Activated naive CD4-positive, alpha-beta T cell treated with anti-CD3 and anti-CD28 coated beads, Interleukin-2, amount 50 U/mL, for 16 hours (primary cell): Measurements from ENCODE around the gene PKHD1.

Experiments
- DNase-seq: peaks from one replicate; pipeline ENCODE4 v3.0.0-alpha.2; 2020

Gene PKHD1

DNA sequence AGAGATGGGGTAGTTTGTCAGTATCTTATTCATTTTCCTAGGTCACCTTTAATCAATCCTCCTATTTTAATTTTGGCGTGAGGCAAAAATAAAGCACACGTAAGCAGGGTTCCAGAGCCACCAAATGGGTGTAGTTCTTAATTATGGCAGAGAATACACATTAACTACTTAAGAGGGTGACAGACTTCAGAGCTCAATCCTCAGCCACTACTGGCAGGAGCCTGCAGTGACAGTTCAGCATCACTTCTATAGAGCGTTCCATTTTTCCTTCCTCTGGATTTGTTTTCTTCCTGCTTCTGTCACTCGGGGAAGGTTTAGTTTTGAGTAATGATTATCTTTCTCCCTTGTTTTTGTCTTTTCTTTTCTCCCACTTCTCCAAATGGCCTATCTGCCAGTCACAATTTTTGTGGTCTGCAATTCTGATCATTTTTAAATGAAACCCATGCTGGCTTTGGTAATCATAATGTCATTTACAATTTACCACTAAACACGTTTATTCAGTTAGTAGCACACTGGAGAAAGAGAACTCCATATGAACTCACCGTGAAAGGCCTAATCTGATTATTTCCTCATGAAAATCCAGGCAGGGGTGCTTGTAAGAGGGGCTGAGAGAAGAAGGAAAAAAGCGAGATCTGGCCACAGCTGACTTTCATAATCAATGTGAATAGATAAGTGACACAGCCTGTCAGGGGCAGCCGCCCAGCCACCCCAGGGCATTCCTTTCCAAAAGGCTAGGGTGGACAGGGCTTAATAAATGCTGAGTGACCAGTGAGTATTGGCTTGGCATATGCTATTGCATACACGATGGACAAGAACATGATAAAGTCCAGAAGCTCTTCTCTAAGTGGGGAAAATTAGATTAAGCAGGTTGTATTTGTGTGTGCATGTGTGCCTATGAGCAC is 412.1 kb downstream of the PKHD1 start:
- DNase-seq = no peak

DNA sequence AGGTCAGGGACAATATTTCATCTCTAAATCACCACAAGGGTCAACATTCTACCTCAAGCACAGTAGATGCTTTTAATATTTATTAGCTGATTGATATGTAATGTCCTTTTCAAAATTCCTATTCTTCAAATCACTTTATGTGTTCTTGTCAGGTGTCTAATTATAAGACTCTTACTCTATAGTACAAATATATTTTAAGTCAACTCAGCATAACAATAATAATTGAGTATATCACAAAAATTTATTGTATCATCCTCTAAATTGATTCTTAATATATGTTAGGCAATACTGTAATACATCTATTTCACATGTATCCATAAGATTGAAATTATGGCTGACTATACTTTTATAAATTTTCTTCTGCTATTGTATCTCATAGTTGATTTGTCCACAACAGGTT is 423.9 kb downstream of the PKHD1 start:
- DNase-seq = no peak

DNA sequence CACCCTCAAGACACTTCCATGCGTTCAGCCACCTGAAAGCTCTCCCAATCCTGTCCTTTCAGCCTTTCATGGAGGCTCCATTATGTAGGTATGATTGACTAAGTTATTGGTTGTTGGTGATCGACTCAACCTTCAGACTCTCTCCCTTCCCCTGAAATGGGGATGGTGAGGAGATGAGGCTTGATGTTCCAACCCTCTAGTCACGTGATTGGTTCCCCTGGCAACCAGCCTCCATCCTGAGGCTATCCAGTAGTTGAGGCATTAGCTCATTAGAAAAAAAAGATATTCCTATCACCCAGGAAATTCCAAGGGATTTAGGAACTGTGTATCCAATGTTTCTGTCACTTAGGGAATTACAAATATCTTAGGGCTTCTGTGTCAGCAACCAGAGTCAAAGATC is 426.6 kb downstream of the PKHD1 start:
- no peak for DNase-seq

DNA sequence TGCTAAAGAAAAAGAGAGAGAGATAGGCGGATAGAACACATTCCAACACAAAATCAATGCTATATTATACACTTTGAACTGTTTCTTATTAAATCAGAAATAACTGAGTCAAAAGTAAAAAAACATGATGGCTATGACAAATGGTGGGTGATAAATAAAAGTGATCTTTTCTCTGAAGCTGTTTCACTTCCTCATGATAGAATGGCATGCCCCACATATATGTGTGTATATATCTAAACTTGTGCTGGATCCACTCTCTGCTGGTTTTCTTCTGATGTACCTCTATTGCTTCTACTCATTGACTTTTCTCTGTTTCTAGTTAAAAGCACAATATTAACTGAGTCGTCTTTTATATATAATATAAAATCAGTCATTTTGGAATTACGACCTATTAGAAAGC is 429.9 kb downstream of the PKHD1 start:
- no peak for DNase-seq

DNA sequence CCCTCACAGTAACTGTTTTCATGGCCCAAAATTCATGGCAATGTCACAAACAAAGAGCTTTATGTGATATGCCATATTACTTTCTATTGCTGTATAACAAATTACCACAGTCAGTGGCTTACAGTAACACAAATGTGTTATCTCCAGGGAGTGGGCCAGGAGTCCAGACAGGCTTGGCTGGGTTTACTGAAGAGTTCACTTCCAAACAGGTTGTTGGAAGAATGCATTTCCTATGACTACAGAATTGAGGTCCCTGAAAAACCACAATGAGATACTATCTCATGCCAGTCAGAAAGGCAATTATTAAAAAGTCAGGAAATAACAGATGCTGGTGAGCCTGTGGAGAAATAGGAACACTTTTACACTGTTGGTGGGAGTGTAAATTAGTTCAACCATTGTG is 431.9 kb downstream of the PKHD1 start:
- DNase-seq = no peak

DNA sequence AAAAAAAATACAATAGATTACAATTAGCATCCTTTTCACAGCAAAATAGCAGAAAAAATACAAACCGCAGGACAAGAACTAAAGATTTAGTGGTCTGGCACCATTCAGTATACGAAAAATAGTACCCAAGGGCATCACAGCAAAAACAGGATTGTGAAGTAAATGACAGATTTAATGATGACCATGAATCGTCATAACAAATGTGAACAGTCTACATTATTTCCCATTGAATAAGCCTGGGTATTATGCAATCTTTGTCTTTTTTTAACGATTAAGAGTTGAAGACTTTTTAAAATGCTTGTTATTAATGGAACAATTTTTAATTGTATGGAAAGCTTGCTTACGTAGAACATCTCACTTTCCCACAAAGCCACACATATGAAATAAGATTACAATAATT is 432.8 kb downstream of the PKHD1 start:
- no peak for DNase-seq

DNA sequence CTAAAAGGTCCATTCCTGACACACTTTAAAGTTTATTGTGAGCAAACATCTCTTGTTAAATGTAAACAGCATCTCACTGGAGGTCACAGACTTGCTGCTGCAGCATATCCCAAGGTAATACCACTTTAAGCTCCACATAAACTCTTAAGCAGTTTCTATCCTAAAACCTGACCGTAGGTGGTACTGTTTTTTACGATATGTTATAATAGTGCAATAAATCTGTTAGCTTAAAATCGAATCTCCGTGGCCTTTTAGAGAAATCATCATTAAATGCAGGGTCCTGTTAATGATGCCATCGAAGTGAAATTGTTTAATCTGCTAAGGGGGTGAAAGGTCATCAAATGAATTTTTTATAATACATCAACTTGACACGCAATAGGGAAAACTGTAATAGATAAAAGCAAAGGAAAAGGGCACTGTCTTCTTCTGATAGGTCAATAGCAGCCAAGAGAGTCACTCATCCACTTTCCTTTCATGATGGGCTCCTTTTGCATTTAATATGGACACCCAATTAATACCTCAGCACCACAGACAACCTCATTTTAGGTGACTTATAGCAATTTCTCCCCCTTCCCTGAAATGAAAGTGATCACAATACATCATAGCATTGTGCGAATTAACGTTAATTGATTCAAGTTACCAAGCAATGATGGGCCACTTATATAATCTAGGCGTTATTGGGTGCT is 436.1 kb downstream of the PKHD1 start:
- DNase-seq = no peak

DNA sequence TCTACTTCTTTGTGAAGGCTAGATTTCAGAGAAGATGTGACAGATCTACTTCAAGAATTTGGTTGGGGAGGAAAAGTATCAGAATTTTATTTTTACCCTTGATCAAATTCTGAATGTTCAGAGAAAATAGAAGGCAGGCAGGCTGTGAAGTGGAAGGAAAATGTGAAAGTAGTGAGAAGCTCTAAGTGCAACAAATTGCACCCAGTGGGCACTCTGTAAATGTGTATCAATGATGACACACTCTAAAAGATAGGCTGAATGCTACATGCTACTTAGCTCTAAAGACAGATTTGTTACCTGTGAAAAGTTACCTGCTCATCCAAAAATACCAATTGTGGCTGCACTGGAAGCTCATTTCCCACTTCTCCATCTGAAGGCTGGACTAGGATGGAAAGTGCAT is 438.6 kb downstream of the PKHD1 start:
- no peak for DNase-seq

DNA sequence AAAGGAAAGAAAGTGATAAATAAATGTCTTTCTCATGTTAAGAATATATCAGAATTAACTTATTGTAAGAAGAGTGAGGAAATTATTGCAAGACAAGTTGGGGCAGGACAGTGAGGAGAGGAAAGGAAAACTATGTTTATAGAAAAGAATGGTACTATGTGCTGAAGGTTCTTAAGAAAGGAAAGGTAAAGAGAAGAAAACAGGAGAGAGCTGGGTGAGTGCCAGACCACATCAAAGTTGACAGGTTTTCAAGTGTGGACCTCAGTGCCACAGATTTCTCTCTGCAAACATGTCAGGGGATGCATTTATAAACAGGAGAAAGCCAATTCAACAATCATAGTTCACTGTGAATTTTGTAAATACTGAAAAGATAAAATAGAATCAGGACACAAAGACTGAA is 439.2 kb downstream of the PKHD1 start:
- no peak for DNase-seq

DNA sequence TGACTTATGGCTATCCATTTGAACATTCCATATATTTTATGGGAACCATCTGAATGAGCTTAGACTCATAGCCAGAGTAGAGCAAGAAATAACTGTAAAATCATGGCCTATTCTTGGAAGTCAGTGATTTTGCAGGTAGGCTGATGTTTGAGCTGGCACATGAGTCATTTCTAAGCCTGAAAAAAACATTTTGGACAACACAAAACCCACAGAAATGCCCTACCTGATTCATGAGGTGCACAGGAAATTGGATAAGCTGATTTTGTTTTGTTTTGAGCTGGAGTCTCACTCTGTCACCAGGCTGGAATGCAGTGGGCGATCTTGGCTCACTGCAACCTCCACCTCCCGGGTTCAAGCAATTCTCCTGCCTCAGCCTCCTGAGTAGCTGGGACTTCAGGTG is 443.0 kb downstream of the PKHD1 start:
- DNase-seq = no peak

DNA sequence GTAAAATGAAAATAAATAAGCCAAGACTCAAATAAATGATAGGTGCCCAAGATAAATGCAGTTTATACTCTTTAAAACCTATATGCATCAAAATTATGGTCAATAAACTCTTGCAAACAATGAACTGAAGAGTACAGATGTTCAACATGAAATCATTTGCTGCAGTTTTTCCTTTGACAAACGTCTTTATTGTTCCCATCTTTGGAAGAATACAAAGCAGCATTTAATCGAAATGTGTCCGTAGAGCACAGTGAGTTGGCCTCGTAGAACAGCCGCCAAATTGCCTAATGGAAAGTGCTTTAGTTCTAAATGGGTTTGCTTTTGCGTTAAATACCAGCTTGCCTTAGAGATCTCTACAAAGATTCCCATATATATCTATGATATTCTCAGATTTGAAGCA is 447.4 kb downstream of the PKHD1 start:
- DNase-seq = no peak

DNA sequence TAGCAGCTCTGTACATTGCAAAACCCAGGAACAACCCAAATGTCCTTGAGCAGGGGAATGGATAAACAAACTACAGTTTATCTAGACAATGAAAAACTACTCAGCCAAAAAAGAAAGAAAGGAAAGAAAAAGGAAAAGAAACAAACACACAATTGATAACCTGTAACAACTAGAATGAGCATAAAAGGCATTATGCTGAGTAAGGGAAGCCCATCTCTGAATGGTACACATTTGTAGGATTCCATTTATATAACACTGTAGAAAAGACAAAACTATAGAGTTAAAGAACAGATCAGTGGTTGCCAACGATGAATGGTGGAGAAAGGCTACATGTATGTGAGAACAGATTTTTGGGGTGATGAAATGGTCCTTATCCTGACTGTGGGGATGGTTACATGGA is 454.0 kb downstream of the PKHD1 start:
- no peak for DNase-seq

DNA sequence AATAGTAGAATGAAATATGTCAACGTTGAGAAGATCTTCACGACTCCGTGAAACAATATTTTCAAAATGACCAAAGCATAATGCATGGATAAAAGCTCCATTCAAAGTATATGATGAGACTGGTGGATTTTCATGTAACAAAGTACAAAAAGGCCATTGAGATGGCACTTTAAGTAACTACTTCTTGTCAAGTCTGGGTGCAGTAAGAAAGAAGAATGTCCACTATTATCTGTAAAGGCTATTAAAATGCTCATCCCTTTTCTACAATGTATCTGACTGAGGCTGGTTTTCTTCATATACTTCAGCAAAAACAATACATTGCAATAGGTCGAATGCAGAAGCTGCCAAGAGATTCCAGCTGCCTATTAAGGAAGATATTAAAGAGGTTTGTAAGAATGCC is 457.4 kb downstream of the PKHD1 start:
- DNase-seq = no peak

DNA sequence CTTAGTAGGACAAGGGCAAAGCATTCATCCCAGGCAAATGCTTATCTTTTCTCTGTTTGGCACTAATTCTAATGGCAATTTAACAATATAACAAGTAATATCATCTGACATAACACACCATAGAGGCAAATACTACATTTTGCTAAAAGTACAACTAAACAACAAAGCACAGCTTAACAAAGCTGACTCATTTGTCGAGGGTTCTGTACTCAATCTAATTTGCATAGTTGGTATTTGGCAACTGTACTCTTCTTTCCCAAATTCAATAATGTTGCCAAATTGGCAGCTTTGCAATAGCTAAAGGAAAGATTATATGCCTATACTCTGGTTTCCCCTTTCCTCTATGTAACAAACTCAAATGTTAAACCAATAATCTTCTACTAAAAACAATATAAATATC is 461.0 kb downstream of the PKHD1 start:
- DNase-seq = no peak

DNA sequence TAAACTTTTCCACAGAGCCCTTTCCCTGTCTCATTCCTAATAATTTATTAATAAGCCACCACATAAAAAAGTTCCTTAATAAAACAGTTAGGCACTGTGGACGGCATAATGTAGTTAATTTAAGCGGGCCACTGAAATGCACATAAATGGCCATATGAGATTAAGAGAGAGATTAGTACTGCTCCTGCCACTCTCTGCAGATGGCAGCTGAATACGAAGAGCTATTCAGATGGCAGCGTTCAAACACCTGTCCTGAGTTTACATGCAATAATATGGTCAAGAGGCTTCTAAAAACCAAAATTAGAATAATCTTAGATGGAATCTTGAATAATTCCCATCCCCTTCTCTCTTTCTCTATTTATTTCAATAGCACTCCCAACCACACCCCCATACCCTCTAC is 461.8 kb downstream of the PKHD1 start:
- DNase-seq = no peak

DNA sequence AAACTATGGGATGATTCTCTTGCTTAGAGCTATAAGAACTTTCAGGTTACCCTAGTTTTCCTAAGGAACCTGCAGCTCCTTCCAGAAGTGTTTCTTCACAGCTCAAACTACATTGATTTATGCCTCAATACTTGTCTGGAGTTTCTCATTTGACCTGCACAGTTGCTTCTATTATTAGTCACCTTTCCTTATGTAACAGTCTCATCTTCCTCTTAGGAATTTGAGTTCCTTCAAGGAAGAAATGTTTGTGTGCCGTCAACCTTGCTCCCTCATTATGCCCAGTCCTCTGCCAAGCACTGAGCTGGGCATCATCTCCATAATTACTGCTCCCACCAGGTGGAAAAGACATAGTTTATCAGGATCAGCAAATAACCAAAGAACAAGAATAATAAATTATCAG is 466.4 kb downstream of the PKHD1 start:
- DNase-seq = no peak

DNA sequence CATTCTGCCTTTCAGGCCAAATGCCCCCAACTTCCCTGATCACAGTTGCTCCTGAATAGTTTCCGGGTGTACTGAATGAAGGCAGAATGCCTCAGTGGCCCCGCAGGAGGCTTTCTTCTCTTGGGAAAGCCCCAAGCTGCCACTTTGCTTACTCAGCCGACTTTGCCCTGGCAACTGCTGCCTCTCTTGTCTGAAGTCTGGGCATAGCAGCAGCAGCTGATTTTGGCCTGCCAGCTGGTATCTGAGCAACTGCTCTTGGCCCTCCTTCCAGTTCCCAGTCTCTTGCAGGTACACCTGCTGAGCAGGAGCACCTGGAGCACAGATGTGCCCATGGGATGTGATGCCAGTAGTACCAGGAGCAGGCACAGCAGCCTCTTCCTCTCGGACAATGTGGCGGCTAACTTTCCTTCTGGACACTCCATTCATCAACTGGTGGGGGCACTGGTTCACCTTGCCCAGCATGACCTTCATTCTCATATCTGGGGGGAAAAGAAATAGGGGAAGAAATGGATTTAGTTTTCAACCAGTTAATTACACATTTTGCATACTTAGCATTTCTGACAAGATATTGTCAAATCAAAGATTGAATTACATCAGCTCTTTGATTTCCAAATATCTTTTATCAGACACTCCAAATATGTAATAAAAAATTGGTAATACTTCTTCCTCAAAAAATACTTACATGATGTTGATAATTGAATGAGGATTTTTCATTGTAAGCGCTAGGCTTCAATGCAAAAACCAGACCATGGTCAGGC is 468.2 kb downstream of the PKHD1 start:
- DNase-seq = no peak

DNA sequence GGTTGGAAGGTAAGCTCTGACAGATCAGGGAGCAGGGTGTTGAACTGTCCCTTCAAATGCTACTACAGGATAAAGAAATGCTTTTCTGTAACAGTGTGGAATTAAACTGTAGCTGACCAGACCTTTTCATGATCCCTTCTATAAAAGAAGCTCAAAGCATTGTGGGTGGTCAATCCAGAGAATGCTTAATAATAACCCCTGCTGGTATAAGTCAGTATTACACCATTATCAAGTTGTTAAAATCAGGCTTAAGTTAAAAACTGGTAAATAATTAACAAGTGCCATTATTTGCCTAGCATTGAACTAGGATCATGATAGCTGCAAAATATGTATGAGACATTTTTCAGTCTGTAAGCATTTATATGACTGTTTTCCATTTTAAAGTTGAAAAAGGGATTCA is 468.9 kb downstream of the PKHD1 start:
- no peak for DNase-seq

DNA sequence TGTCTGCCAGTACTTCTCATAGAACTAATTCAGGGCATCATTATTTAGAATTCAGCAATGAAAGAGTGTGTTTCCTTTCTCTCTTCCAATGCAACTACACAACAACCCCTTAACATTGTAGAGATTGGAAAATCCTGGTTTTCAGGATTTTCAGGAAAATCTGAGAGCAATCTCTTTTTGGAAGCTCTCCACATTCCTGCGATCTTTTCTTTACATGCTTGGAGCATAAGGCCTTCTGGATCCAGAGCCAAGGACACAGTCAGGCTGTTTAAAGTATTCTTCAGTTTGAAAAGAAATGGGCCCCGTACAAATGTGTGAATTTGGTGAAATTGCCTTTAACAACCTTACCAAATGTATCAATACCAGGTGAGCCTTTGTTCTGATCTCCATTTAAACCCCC is 469.7 kb downstream of the PKHD1 start:
- DNase-seq = no peak

DNA sequence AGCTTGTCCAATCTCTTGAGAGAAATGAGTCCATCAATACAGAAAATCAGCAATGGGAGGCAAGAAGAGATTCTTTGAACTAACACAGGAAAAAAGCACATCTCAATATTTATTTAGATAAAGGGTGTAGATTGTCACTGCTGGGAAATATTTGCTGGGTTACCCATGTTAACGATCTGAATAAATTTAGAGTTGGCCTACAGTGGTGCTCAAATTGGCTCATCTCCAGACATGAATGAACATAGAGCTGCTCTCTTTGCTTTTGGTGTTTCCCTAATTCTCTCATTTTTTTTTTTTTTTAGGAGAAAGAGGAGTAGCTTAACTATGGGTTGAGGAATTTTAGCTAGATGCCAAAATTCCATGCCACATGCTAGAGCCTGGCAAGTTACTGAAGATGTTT is 471.2 kb downstream of the PKHD1 start:
- DNase-seq = no peak

DNA sequence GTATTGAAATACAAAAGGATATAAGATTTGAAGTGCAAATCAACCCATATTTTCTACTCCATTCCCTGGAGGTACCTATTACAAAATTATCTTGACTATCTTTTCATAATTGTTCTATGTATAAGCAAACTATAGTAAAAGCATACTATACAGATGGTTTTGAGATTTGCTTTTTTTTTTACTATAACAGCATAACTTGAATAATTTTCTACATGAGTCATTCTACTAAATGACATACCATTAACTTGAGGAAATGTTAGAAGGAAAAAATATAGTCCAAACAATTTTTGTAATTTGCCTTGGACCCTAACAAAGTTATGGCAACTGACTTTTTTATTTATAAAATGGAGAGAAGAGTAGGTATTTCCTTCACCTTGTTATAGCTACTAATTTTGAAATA is 472.7 kb downstream of the PKHD1 start:
- no peak for DNase-seq

DNA sequence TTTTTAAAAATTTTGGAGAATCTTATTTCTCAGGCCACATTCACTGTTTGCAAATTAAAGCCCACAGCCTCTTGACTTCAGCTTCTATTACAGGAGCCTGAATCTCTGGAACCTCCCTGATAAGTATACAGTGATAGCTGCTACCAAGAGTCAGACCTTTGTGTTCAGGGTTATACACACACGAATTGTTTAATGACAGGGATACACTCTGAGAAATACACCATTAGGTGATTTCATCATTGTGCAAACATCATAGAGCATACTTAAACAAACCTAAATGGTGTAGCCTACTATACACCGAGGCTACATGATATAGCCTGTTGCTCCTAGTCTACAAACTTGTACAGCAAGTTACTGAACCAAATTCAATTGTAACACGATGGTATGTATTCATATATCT is 473.9 kb downstream of the PKHD1 start:
- no peak for DNase-seq

DNA sequence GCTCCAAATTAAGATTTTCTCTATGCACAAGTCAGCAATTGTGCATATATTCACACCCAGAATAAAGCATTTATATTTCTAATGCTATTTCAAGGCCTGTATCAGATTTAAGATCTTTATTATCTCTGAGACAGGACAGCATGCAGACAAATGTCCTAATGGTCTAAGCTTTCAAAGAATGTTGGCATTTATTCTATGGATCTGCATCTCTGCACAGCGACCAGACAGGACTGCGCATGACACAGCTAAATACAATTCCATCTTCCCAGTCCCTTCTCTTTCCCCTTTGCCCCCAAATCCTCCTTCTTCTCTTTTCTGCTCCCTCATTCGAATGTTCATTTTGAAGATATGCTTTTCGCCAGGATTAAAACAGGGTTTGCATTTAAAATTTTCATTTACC is 478.5 kb downstream of the PKHD1 start:
- no peak for DNase-seq

DNA sequence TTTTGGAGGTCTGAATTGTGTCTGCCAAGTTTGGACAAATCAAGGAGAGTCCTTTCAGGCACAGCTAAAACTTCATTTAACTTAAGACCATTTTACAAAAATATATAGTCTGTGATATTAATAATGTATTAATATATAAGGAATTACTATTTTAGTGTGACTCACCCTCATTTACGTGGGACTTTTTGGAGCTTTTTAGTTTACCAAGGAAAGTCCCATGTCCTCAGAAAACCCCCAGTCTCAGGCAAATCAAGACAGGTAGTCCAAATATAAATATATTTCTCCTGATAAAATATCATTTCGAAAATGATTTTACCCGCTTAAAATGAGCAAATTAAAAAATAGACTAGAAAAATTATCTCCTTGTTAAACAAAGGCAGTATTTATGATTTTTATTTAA is 479.0 kb downstream of the PKHD1 start:
- DNase-seq = no peak
